Gastroesophageal sphincter (tissue), 4 donors: ENCODE data around the gene KRTAP2-2. TPM values are rescaled to one million over a fixed set of nuclear protein-coding genes. Genes with fewer than 3 reads are reported as not detected.

Experiments
- ATAC-seq: fragments of 150-250 bp; one replicate; pipeline ENCODE4 v1.9.1; 2016; ENCODE audit warnings: mild to moderate bottlenecking, moderate library complexity
- H3K27ac ChIP-seq, 4 donors: fragments of 200-600 bp; sonication (generic) in 3 of 4; 1 replicate in 3 of 4; 2 replicates in 1 of 4; pipeline ENCODE4 v1.5.1; 2016 to 2019
- H3K27me3 ChIP-seq: fragments of 200-600 bp; sonication (generic); one replicate; pipeline ENCODE4 v1.5.1; 2019
- H3K36me3 ChIP-seq, 2 donors: fragments of 200-600 bp; sonication (generic); one replicate each; pipeline ENCODE4 v1.5.1; 2019; ENCODE audit warnings: control low read depth in 1 of 2
- H3K4me1 ChIP-seq, 3 donors: fragments of 200-600 bp; sonication (generic); 1 replicate in 2 of 3; 2 replicates in 1 of 3; pipeline ENCODE4 v1.5.1; 2016 to 2019; ENCODE audit warnings: control low read depth in 2 of 3
- H3K4me3 ChIP-seq, 2 donors: fragments of 200-600 bp; sonication (generic); one replicate each; pipeline ENCODE4 v1.5.1; 2019; ENCODE audit warnings: mild to moderate bottlenecking in 1 of 2, moderate library complexity in 1 of 2
- H3K9me3 ChIP-seq, 3 donors: fragments of 200-600 bp; sonication (generic); one replicate each; pipeline ENCODE4 v1.5.1; 2017 to 2019; ENCODE audit warnings: control low read depth in 2 of 3
- EP300 ChIP-seq: sonication (generic); formaldehyde crosslinking; IDR thresholded peaks from one replicate; pipeline ENCODE4 v1.6.1; 2017; ENCODE audit warnings: antibody characterized with exemption, mild to moderate bottlenecking
- POLR2A ChIP-seq, 2 donors: fragments of 450-650 bp; IDR thresholded peaks; one replicate each; pipeline ENCODE4 v1.6.1; 2017; ENCODE audit warnings: antibody characterized with exemption in 2 of 2, mild to moderate bottlenecking in 2 of 2, moderate library complexity in 1 of 2
- POLR2AphosphoS5 ChIP-seq: sonication (generic); formaldehyde crosslinking; IDR thresholded peaks from one replicate; pipeline ENCODE4 v1.6.1; 2017; ENCODE audit warnings: antibody characterized with exemption
- WGBS, 2 donors: methylation state at CpG; one replicate each; pipeline ENCODE4 v1.1.5; 2018; ENCODE audit warnings: low coverage in 1 of 2; 5-methylcytosine and 5-hydroxymethylcytosine counted together
- total RNA-seq, 4 donors: library from RNA; depleted of rRNA; stranded (reverse); fragments of >200 nt; gene quantifications; one replicate each; pipeline ENCODE4 v1.1.0, GENCODE V29; 2016
- TF ChIP-seq, protein P1 (sequence below), 4 experiments: fragments of 200-600 bp in 2 of 4; fragments of 450-650 bp in 2 of 4; sonication (generic) in 1 of 4; IDR thresholded peaks; one replicate each; pipeline ENCODE4 v1.5.1; 2017 to 2019; ENCODE audit warnings: antibody characterized with exemption in 4 of 4, mild to moderate bottlenecking in 2 of 4, moderate library complexity in 2 of 4

The KRTAP2-2 gene
- total RNA-seq, 4 donors from 2014 or later = not detected

DNA sequence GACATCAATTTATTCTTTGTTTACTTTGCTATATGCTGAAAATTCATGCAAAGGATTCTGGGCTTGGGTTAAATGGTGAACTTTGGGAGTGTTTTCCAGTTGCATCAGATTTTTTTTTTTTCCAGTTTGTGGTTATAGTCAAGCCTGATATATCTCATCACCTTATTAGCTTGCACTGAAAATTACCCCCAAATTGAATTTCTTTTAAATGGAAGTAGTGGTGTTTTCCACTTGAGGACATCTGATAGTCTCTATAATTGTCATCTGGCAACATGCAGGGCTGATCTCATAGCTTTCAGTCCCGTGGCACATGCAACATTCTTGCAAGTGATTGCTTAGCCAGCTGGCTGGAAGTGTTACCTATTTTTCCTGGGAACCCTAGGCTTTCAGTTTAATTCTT, 41.4 kb downstream of the KRTAP2-2 start:
- 11% methylated on average over 1 of the region's 1 CpG; no CpG with 5 or more reads in 1 of the 2 donors for WGBS, 2 donors
- H3K4me3 ChIP-seq = no peak overlapping the region
- TF ChIP-seq EP300 (no peak), POLR2A (IDR thresholded peaks at IDR 0.05) (no peak), POLR2AphosphoS5 (no peak)
- TF ChIP-seq, protein P1, sequence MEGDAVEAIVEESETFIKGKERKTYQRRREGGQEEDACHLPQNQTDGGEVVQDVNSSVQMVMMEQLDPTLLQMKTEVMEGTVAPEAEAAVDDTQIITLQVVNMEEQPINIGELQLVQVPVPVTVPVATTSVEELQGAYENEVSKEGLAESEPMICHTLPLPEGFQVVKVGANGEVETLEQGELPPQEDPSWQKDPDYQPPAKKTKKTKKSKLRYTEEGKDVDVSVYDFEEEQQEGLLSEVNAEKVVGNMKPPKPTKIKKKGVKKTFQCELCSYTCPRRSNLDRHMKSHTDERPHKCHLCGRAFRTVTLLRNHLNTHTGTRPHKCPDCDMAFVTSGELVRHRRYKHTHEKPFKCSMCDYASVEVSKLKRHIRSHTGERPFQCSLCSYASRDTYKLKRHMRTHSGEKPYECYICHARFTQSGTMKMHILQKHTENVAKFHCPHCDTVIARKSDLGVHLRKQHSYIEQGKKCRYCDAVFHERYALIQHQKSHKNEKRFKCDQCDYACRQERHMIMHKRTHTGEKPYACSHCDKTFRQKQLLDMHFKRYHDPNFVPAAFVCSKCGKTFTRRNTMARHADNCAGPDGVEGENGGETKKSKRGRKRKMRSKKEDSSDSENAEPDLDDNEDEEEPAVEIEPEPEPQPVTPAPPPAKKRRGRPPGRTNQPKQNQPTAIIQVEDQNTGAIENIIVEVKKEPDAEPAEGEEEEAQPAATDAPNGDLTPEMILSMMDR (IDR thresholded peaks at IDR 0.05) = no peak
- no peak for ATAC-seq
- H3K27me3 ChIP-seq = peaks cover 4% of the 10 kb centered on the region
- no peaks in the 10 kb centered on the region for H3K36me3 ChIP-seq
- H3K4me1 ChIP-seq = no peaks in the 10 kb centered on the region
- no peaks in the 10 kb centered on the region for H3K9me3 ChIP-seq
- no peak overlapping the region for H3K27ac ChIP-seq

DNA sequence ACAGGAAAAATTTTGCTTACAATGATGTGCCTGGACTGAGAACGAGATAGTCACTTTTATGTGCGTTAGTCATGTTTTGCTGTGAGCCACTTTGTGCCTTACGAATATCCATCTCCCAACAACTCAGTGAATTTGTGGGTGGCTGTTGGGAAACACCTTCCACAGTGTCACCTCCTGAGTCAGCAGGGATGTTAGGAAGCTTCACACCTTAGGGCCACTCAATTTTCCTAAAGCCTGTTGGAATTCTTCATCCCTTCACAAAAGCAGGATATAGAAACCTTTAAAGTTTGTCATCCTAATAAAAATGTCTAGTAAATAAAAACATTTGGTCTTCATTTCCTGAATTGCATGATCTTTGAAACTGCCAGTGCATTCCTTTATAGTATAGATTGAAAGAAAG, 41.8 kb downstream of the KRTAP2-2 start:
- WGBS, 2 donors = 76 to 82% methylated on average over 3 of the region's 3 CpGs
- TF ChIP-seq EP300 = no peak
- TF ChIP-seq POLR2A (IDR thresholded peaks at IDR 0.05) = no peak
- TF ChIP-seq, protein P1 (IDR thresholded peaks at IDR 0.05) = no peak
- TF ChIP-seq POLR2AphosphoS5 = no peak
- H3K27me3 ChIP-seq = peaks cover 4% of the 10 kb centered on the region
- no peak overlapping the region for H3K4me3 ChIP-seq
- ATAC-seq = no peak
- H3K9me3 ChIP-seq = no peaks in the 10 kb centered on the region
- H3K4me1 ChIP-seq = no peaks in the 10 kb centered on the region
- H3K27ac ChIP-seq = no peak overlapping the region
- H3K36me3 ChIP-seq = no peaks in the 10 kb centered on the region

DNA sequence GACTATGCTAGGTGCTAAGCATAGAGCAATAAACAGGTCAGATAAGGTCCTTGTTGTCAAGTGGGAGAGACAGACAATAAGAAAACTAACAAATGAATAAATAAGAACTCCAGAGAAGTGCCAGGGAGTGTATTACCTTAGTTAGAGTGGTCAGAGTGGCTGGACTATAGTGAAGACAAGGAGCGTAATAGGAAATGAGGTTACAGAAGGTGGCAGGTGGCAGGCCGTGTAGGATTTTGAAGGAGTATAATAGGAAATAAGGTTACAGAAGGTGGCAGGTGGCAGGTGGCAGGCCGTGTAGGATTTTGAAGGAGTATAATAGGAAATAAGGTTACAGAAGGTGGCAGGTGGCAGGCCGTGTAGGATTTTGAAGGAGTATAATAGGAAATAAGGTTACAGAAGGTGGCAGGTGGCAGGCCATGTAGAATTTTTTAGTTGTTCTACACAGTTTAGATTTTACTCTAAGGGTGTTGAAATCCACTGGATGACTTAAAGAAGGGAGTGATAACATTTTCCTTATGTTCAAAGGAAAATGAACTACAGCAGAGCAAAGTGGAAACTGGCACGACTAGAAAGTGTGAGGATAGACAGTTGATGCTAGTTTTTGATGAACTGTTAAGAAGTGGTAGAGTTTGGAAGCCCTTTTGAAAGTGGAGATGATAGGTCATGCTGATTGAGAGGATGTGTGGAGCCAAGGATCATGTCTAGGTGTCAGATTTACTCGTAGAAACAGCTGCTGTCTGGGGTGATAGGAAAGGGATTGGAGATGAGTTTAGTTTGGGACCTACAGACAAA, 42.5 kb downstream of the KRTAP2-2 start:
- no peak for ATAC-seq
- peaks cover 4% of the 10 kb centered on the region for H3K27me3 ChIP-seq
- WGBS, 2 donors = 60 to 79% methylated on average over 4 to 6 of the region's 6 CpGs
- H3K9me3 ChIP-seq = no peaks in the 10 kb centered on the region
- H3K4me3 ChIP-seq = no peak overlapping the region
- H3K36me3 ChIP-seq = no peaks in the 10 kb centered on the region
- H3K27ac ChIP-seq = no peak overlapping the region
- H3K4me1 ChIP-seq = no peaks in the 10 kb centered on the region
- TF ChIP-seq, protein P1 (IDR thresholded peaks at IDR 0.05) = no peak
- TF ChIP-seq EP300 (no peak), POLR2AphosphoS5 (no peak), POLR2A (IDR thresholded peaks at IDR 0.05) (no peak)

DNA sequence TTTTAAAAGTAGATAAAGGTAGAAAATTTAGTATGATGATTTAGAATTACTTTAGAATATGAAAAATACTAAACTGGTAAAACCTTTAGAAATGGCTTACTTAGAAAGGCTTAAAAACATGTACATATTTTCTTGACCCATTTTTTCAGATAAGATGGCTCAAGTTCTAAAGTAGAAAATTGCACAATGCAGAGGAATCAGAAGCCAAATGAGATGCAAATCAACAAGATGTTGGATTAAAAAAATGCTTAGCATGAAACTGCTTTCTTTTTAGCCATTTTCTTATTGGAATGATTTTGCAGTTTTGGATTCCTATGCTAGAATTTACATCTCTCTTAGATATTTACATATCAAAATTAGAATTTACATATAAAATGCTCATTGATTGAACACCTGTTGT, 44.6 kb downstream of the KRTAP2-2 start:
- Histone ChIP-seq H3K27me3 (no peaks in the 10 kb centered on the region), H3K27ac (no peak overlapping the region), H3K4me1 (no peaks in the 10 kb centered on the region), H3K36me3 (no peaks in the 10 kb centered on the region), H3K9me3 (no peaks in the 10 kb centered on the region), H3K4me3 (no peak overlapping the region)
- ATAC-seq = no peak
- TF ChIP-seq, protein P1 (IDR thresholded peaks at IDR 0.05) = no peak
- TF ChIP-seq EP300 = no peak
- no peak for TF ChIP-seq POLR2AphosphoS5
- TF ChIP-seq POLR2A (IDR thresholded peaks at IDR 0.05) = no peak

DNA sequence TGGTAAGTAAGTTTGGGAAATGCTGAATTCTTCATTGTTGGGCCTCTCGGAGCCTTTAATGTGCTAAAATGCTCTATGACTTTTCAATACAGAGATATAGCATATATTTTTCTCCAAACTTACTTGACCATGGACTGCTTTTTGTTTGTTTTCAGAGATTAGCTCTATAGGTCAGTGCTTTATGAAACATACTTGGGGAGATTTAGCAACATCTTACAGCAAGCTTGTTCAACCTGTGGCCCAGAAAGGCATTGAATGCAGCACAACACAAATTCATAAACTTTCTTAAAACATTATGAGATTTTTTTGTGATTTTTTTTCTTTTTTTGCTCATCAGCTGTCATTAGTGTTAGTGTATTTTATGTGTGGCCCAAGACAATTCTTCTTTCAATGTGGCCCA, 45.1 kb downstream of the KRTAP2-2 start:
- Histone ChIP-seq H3K4me3 (no peak overlapping the region), H3K36me3 (no peaks in the 10 kb centered on the region), H3K4me1 (no peaks in the 10 kb centered on the region), H3K27ac (no peak overlapping the region), H3K27me3 (no peaks in the 10 kb centered on the region), H3K9me3 (no peaks in the 10 kb centered on the region)
- ATAC-seq = no peak
- no peak for TF ChIP-seq POLR2A (IDR thresholded peaks at IDR 0.05)
- TF ChIP-seq, protein P1 (IDR thresholded peaks at IDR 0.05) = no peak
- WGBS, 2 donors = 70% methylated on average over 1 of the region's 1 CpG; no CpG with 5 or more reads in 1 of the 2 donors
